A549 (cell line): ENCODE data around the gene YWHAG. TPM values are rescaled to one million over a fixed set of nuclear protein-coding genes. Genes with fewer than 3 reads are reported as not detected.
A peak's percentile ranks its signal among the peaks of the same experiment; 100 is the strongest.
"Not testable (repeated sequence)": the region's sequence is repeated elsewhere in the genome, so short reads cannot be mapped to it uniquely, and the experiment has no call there.

Source experiments
- ATAC-seq, 2 experiments: fragments of 200-7000 bp in 1 of 2; fragments of >200 bp in 1 of 2; cut with Nextera tagmentation in 1 of 2; cut with Tn5 transposase in 1 of 2; 3 replicates each; pipeline versions ENCODE4 v1.8.0 to v1.9.1; 2018 to 2020; ENCODE audit warnings: mild to moderate bottlenecking in 1 of 2, moderate library complexity in 1 of 2
- CTCF ChIA-PET: fragments of 300-600 bp; sonication (Branson Sonifier 250); formaldehyde crosslinking; extraction: SDS; loops from one replicate; lab custom pipeline; 2021; ENCODE audit warnings: antibody characterized with exemption, inconsistent platforms; lab: Yijun Ruan, JAX
- POLR2A ChIA-PET: fragments of 350-600 bp; formaldehyde crosslinking; extraction: SDS; loops from one replicate; lab custom pipeline; 2021; ENCODE audit warnings: antibody characterized with exemption, inconsistent platforms; lab: Yijun Ruan, JAX
- DNase-seq, 2 experiments: peaks; one replicate each; pipeline versions ENCODE4 v3.0.0 to v3.0.0-alpha.2; 2011 to 2016; ENCODE audit warnings: low read depth in 1 of 2, low spot score in 1 of 2
- FAIRE-seq: peaks from 2 replicates; lab custom pipeline; 2011; peaks lifted over from hg19 to GRCh38; lab: Jason Lieb, UNC
- H3K27ac ChIP-seq, 2 experiments: fragments of >200 bp; sonication (Bioruptor Twin); formaldehyde crosslinking; 3 replicates each; pipeline ENCODE4 v1.5.1; 2016 to 2017
- H3K4me1 ChIP-seq: fragments of >200 bp; sonication (Bioruptor Twin); formaldehyde crosslinking; 3 replicates; pipeline ENCODE4 v1.6.1; 2016
- H3K4me2 ChIP-seq: fragments of >200 bp; sonication (Bioruptor Twin); formaldehyde crosslinking; 3 replicates; pipeline ENCODE4 v1.6.1; 2016
- H3K4me3 ChIP-seq: fragments of >200 bp; sonication (Bioruptor Twin); formaldehyde crosslinking; 3 replicates; pipeline ENCODE4 v1.5.1; 2016
- H3K9me3 ChIP-seq: fragments of >200 bp; sonication (Bioruptor Twin); formaldehyde crosslinking; 3 replicates; pipeline ENCODE4 v1.6.1; 2016
- CBX8 ChIP-seq: fragments of 200-600 bp; sonication (generic); IDR thresholded peaks from 2 replicates; pipeline ENCODE4 v1.6.1; 2016
- CEBPB ChIP-seq, 2 experiments: fragments of >200 bp in 1 of 2; sonication (Bioruptor Twin) in 1 of 2; formaldehyde crosslinking in 1 of 2; IDR thresholded peaks; 2 replicates each; pipeline ENCODE4 v1.6.1; 2012 to 2016
- EHF ChIP-seq: fragments of 250-450 bp; sonication (Bioruptor Pico); IDR thresholded peaks from 2 replicates; pipeline ENCODE4 v1.5.0; 2020; ENCODE audit warnings: mild to moderate bottlenecking
- FOSB ChIP-seq: fragments of 250-450 bp; sonication (Bioruptor Pico); IDR thresholded peaks from 2 replicates; pipeline ENCODE4 v1.5.0; 2020; ENCODE audit warnings: mild to moderate bottlenecking, moderate library complexity
- GATA3 ChIP-seq: IDR thresholded peaks from 2 replicates; pipeline ENCODE4 v1.6.1; 2012; ENCODE audit warnings: borderline replicate concordance
- JUNB ChIP-seq: fragments of >200 bp; sonication (Bioruptor Twin); formaldehyde crosslinking; IDR thresholded peaks from 2 replicates; pipeline ENCODE4 v1.6.1; 2016
- MYC ChIP-seq: IDR thresholded peaks from 2 replicates; pipeline ENCODE4 v1.6.1; 2012; ENCODE audit warnings: mild to moderate bottlenecking, inconsistent platforms, low read length, improper control_type of control experiment, borderline replicate concordance
- RCOR1 ChIP-seq: fragments of 150-350 bp; IDR thresholded peaks from 2 replicates; pipeline ENCODE4 v1.6.1; 2014; ENCODE audit warnings: antibody characterized with exemption, low read length, low read depth
- REST ChIP-seq: fragments of 200-600 bp; sonication (generic); IDR thresholded peaks from 2 replicates; pipeline ENCODE4 v1.6.1; 2016; ENCODE audit warnings: antibody characterized with exemption, mild to moderate bottlenecking, moderate library complexity
- RFX5 ChIP-seq: fragments of 450-650 bp; IDR thresholded peaks from 2 replicates; pipeline ENCODE4 v1.7.1; 2014; ENCODE audit warnings: antibody characterized with exemption, mild to moderate bottlenecking, moderate library complexity
- RNF2 ChIP-seq: fragments of 200-600 bp; sonication (generic); IDR thresholded peaks from 2 replicates; pipeline ENCODE4 v1.6.1; 2016; ENCODE audit warnings: low read depth, mild to moderate bottlenecking, antibody characterized with exemption, moderate library complexity, borderline replicate concordance
- TP53 ChIP-seq: fragments of 250-450 bp; sonication (Bioruptor Pico); IDR thresholded peaks from 2 replicates; pipeline ENCODE4 v1.5.0; 2021; ENCODE audit warnings: mild to moderate bottlenecking, moderate library complexity
- ZFP36 ChIP-seq: fragments of 450-650 bp; IDR thresholded peaks from 2 replicates; pipeline ENCODE4 v1.6.1; 2014; ENCODE audit warnings: borderline replicate concordance; ENCODE audit not compliant: partially characterized antibody
- ZNF302 ChIP-seq: fragments of 250-450 bp; sonication (Bioruptor Pico); IDR thresholded peaks from 2 replicates; pipeline ENCODE4 v1.9.0; 2021; ENCODE audit warnings: inconsistent platforms, mild to moderate bottlenecking, moderate library complexity
- ZSCAN20 ChIP-seq: fragments of 250-450 bp; sonication (Bioruptor Pico); IDR thresholded peaks from 2 replicates; pipeline ENCODE4 v1.8.0; 2022; ENCODE audit warnings: mild to moderate bottlenecking, moderate library complexity
- WGBS: methylation state at CpG from one replicate; pipeline ENCODE4 v1.1.6; 2017; ENCODE audit errors: missing lambda C conversion rate; 5-methylcytosine and 5-hydroxymethylcytosine counted together
- polyA plus RNA-seq, 4 experiments: library from polyadenylated mRNA; depleted of rRNA in 3 of 4; stranded (reverse); fragments of >200 nt; fragmentation: RNase III in 1 of 4; extraction: RNeasy Plus Mini Kit Qiagen cat#74134 plus additional on column Dnase treatment in 1 of 4; gene quantifications; 2 replicates in 3 of 4; 3 replicates in 1 of 4; pipeline ENCODE4 v1.2.3, GENCODE V29; 2011 to 2017
- TF ChIP-seq, protein P1 (sequence below): fragments of 150-350 bp; IDR thresholded peaks from 2 replicates; pipeline ENCODE4 v1.6.1; 2014; ENCODE audit warnings: low read depth, mild to moderate bottlenecking, low read length
- TF ChIP-seq, protein P2 (sequence below): IDR thresholded peaks from 2 replicates; pipeline ENCODE4 v1.6.1; 2012

YWHAG gene
- polyA plus RNA-seq, 2 of the 4 experiments (the other 2 are of a cell fraction), result 141 to 302 TPM

- TF ChIP-seq REST (no peak), MYC (no peak), FOSB (CRISPR knock-in tag) (no peak), RFX5 (no peak), ZFP36 (no peak), ZNF302 (CRISPR knock-in tag) (no peak), EHF (CRISPR knock-in tag) (no peak), TP53 (CRISPR knock-in tag) (no peak), ZSCAN20 (no peak)
- TF ChIP-seq, protein P1, sequence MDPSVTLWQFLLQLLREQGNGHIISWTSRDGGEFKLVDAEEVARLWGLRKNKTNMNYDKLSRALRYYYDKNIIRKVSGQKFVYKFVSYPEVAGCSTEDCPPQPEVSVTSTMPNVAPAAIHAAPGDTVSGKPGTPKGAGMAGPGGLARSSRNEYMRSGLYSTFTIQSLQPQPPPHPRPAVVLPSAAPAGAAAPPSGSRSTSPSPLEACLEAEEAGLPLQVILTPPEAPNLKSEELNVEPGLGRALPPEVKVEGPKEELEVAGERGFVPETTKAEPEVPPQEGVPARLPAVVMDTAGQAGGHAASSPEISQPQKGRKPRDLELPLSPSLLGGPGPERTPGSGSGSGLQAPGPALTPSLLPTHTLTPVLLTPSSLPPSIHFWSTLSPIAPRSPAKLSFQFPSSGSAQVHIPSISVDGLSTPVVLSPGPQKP, result no peak
- ATAC-seq (no peak), FAIRE-seq (no peak), DNase-seq (no peak)
- Histone ChIP-seq H3K4me2 (peak overlapping the region; percentile 76), H3K9me3 (no peaks in the 10 kb centered on the region), H3K4me3 (no peak overlapping the region), H3K27ac (peak overlapping the region; percentile 92 to 97), H3K4me1 (peaks cover 62% of the 10 kb centered on the region)
- WGBS, result 93% methylated on average over 8 of the region's 8 CpGs
- ChIA-PET CTCF (interaction anchor here (1.0 to 32.9 kb wide), 4 partner anchors 9 to 115 kb away, joined by 3 to 764 read pairs (median 8); partner anchors contain the start of gene HSPB1), POLR2A (interaction anchor here (0.7 to 2.9 kb wide), 4 partner anchors 13 to 72 kb away, joined by 4 to 20 read pairs (median 15); no protein-coding TSS in a partner anchor)
Observed at GRCh38 chr7:76293407-76293901, 65.3 kb downstream of the YWHAG start.

- CTCF ChIA-PET, result interaction anchor here (1.0 to 32.9 kb wide), 7 partner anchors 14 to 115 kb away, joined by 3 to 764 read pairs (median 6); partner anchors contain the start of gene HSPB1
- H3K4me2 ChIP-seq, result peak overlapping the region; percentile 76
- H3K4me3 ChIP-seq, result not testable (repeated sequence)
Observed at GRCh38 chr7:76292911-76293310, 65.9 kb downstream of the YWHAG start.

DNA sequence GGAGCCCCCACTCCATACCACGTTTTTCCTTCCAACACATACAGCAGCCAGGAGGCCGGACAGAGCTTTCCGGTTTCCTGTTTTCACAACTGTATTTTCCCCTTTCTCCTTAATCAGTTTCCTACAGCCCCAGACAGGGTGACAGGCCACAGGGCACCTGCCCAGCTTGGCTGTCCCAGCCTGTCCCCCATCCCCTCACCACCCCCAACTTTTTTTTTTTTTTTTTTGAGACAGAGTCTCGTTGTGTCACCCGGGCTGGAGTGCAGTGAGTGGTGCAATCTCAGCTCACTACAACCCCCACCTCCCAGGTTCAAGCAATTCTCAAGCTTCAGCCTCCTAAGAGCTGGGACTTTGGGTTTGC, 66.6 kb downstream of the YWHAG start:
- ATAC-seq (peak; percentile 8 to 28), FAIRE-seq (no peak), DNase-seq (no peak)
- TF ChIP-seq CEBPB (IDR thresholded peaks at IDR 0.05), result peak; percentile 36 to 76; a peak in 3 of 4 replicates
- no peak for TF ChIP-seq RCOR1
- TF ChIP-seq CBX8, result no peak
- no peak for TF ChIP-seq GATA3
- no peak for TF ChIP-seq RFX5
- no peak for TF ChIP-seq RNF2
- no peak for TF ChIP-seq JUNB
- TF ChIP-seq, protein P2, sequence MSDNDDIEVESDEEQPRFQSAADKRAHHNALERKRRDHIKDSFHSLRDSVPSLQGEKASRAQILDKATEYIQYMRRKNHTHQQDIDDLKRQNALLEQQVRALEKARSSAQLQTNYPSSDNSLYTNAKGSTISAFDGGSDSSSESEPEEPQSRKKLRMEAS, result no peak
- H3K4me3 ChIP-seq, result peak overlapping the region; percentile 37
- WGBS, result 5% methylated on average over 5 of the region's 5 CpGs
- H3K4me2 ChIP-seq, result peak overlapping the region; percentile 76
- ChIA-PET CTCF (interaction anchor here (0.7 to 32.9 kb wide), 12 partner anchors 14 to 115 kb away, joined by 3 to 764 read pairs (median 6); partner anchors contain the start of genes HSPB1 and YWHAG), POLR2A (interaction anchor here (0.6 to 2.9 kb wide), 9 partner anchors 8 to 222 kb away, joined by 3 to 20 read pairs (median 7); partner anchors contain the start of gene HSPB1)
- H3K9me3 ChIP-seq, result no peaks in the 10 kb centered on the region
- peaks cover 55% of the 10 kb centered on the region for H3K4me1 ChIP-seq
- H3K27ac ChIP-seq, result peak overlapping the region; percentile 92 to 97

More at GRCh38 chr7:76292911-76293310, 65.9 kb downstream of the YWHAG start:
- not testable (repeated sequence) for FAIRE-seq, DNase-seq, H3K9me3 ChIP-seq, ATAC-seq
- Histone ChIP-seq H3K4me1 (peaks cover 62% of the 10 kb centered on the region), H3K27ac (peak overlapping the region; percentile 92 to 97)
- POLR2A ChIA-PET, result interaction anchor here (0.6 to 2.9 kb wide), 6 partner anchors 10 to 30 kb away, joined by 3 to 20 read pairs (median 10); partner anchors contain the start of gene HSPB1
- 91% methylated on average over 5 of the region's 5 CpGs for WGBS
